C1 segment of cervical spinal cord (tissue), 14 donors: ENCODE results near the gene MAPK12.
A peak's percentile ranks its signal among the peaks of the same experiment; 100 is the strongest.
"Not testable (repeated sequence)": the region's sequence is repeated elsewhere in the genome, so short reads cannot be mapped to it uniquely, and the experiment has no call there.

Experiments used
- DNase-seq, 14 donors: peaks; one replicate each; lab custom pipeline; 2025; lab: John Stamatoyannopoulos, UW

MAPK12 gene

DNA sequence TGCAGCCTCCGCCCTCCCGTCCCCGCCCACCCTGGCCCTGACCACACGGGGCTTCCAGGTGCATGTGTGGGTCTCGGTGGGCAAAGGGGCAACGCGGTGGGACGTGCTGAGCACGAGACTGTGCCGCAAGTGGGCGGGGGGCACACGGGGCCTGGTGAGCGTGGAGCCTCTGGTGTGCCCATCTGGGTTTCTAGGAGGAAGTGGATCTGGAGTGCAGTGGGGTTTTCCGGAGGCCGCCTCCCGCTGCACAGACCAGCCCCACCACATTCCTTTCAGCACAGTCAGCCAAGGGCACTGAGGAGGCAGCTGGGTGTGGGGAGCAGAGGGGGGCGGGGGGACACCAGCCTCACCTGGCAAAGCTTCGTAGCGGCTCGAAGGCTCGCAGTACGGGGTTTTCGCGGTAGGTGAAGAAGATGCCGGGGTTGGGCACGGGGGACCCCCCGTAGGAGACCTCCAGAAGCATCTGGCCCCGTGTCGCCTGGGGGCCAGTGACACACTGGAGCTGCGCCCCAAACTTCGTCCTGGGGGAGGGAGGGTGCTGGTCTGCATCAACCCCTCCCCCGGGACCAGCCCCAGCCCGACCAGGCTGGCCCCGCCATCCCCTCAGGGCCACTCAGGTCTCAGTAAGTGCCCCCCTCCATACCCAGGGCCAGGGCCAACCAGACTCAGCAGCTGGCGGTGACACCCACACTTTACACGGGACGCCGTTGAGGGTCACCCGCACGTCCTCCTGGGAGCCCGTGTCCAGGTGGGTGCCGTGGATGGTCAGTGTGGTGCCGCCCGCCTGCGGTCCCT, 21.1 kb upstream of the MAPK12 start:
- no peak for DNase-seq

DNA sequence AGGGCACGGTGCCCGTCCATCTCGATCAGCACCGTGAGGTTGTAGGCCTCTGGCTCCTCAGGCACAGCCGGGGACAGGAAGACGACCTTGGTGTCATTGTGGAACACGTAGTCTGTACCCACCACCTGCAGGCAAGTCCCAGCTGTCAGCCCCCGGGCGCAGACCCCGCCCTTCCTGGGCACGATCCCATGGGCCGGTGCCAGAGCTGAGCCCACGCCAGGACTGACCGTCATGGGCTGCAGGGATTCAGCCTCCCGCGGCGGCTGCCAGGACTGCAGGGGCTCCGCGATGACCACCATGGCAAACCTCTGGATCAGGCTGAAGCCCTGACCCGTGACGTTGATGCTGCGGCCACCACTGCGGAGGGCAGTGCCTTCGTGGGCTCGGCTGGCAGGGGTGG, 20.5 kb upstream of the MAPK12 start:
- DNase-seq = no peak

DNA sequence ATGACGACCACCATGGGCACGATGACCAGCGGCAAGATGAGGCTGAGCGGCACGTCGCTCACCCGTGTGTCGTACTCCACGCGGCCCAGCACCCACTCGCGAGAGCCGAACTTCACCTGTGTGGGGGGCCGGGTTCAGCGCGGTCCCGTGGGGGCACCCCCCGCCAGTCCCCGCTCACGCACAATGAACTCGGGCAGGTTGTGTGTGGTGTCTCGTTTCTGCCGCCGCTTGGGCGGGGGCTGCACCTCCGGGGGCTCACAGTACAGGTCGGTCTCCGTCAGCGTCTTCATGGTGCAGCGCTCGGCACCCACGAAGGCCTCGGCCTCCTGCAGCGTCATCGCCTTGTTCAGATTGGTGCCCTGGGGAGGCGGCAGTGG, 19.9 kb upstream of the MAPK12 start:
- no peak for DNase-seq

DNA sequence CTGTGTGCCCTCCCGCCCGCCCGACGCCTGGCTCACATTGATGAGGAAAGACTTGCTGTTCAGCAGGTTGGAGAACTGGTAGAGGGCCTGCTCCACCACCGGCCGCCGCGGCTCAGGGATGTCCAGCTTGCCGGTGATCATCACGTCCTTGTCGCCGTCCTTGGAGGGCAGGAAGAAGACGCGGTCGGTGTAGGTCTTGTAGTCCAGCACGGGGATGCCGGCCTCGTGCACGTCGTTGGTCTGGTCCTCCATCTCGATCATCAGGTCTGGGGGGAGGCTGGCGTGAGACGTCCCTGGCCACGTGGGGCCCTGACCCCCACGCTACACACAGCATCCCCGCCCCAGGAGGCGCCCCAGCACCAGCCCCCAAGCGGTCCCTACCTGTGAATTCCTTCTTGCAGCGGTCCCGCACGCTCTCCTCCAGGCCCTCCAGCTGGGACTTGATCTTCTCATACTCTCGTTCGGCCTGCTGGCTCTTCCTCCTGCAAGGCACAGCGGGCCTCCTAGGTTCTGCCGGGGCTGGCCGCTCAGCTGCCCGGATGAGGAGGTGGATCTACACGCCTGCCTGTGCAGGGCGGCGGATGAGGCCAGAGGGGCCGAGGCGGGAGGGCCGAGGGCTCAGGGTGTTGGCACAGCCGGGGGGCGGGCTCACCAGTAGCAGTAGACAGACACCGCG, 19.4 kb upstream of the MAPK12 start:
- DNase-seq = no peak

DNA sequence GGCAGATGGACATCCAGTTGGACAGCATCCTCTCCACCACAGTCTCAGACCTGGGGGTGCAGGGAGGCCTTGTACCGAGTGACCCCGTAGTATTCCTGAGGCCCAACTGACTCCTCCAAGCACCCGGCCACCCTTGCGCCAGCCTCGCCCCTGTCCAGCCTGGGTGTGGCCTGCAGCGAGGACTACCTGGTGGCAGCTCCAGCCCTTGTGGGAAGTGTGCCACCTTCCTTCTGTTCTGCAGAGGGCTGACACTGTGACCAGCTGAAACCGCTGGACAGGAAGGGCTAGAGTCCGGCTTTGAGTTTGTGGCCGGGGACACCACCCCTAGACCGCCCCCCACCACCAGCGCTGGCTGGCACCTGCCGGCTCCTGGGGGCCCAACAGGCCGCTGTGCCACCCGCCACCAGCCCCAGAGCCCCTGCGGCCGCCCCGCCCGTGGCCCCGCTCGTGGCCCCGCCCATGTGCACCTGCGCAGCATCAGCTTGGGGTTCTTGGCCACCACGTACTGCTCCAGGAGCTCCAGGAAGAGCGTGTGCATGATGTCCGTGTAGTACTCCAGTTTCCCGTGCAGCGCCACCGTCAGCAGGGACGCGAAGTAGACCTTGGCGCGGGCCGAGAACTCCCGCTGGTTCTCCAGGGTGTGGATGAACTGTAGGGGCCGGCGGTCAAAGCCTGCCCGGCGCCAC, 18.7 kb upstream of the MAPK12 start:
- no peak for DNase-seq

DNA sequence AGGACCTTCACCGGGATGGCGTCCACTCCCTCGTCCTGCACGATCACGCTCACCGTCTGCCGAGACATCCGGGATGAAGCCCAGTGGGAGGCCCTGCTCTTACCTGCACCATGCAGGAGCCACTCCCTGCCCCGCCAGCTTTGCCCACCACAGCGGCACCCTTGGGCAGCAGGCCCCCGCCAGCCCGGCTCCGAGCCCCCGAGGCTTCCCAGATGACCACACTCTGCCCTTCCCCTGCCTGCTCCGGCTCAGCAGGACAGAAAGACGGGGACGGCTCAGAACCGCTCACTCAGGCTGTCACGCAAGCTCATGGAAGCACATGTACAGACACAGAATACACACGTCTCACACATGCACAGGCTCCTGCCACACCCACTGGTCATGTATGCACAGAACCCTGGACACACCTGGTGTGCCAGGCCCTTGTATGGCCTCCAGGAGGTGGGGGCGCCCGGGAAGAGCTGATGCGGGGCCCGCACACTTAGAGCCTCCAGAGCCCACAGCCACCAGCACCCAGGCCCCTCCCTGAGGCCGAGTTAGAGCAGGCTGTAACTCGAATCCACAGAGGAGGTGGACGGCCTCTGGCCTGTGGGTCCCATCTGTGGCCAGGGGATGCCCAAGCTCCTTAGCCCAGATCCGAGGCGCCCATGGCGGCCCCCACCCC, 17.6 kb upstream of the MAPK12 start:
- no peak for DNase-seq

DNA sequence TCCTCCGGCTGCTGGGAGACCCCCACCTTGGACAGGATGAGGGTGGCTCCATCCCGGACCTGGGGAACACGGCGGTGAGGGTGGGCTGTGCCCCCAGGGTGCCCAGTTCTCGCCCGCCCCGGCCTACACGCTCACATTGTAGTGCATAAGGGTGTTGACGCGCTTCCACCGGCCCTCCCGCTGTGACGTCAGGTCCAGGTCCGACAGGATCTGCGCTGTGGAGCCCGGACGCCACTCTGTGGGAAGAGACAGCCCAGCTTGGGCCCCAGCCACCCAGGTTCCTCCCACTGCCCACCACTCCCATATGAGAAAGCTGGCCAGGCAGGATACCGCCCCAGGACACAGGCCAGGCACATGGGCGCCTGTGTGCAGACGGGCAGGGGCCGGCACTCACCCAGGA, 17.0 kb upstream of the MAPK12 start:
- DNase-seq = no peak

DNA sequence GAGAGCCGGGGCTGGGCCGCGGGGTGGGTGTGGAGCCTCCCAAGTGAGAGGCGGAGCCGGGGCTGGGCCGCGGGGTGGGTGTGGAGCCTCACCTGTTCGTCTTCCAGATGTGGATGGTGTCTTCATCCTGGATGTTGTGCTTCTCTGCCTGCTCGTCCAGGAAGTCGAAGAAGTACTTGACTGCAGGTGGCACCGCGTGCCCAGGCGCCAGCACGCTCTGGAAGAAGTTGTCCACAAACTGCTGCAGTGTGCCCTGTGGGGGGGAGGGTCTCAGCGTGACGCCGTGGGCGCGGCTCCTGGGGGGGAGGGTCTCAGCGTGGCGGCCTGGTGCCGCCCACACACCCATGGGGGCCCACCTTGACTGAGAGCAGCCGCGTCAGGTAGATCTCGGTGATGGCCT, 16.3 kb upstream of the MAPK12 start:
- DNase-seq = no peak

DNA sequence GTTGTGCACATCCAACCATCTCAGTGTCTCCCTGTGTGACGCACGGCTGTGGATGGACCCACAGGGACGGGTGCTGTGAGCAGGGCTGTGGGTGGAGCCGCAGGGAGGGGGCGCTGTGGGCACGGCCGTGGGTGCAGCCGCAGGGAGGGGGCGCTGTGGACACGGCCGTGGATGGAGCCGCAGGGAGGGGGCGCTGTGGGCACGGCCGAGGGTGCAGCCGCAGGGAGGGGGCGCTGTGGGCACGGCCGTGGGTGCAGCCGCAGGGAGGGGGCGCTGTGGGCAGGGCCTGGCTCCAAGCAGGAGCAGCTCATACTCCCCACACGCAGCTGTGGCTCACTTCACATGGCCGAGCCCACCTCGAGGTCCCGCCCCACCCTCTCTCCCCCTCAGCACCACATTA, 14.7 kb upstream of the MAPK12 start:
- peak in 13 of 14 donors; percentile 27 to 92 (median 73) for DNase-seq

DNA sequence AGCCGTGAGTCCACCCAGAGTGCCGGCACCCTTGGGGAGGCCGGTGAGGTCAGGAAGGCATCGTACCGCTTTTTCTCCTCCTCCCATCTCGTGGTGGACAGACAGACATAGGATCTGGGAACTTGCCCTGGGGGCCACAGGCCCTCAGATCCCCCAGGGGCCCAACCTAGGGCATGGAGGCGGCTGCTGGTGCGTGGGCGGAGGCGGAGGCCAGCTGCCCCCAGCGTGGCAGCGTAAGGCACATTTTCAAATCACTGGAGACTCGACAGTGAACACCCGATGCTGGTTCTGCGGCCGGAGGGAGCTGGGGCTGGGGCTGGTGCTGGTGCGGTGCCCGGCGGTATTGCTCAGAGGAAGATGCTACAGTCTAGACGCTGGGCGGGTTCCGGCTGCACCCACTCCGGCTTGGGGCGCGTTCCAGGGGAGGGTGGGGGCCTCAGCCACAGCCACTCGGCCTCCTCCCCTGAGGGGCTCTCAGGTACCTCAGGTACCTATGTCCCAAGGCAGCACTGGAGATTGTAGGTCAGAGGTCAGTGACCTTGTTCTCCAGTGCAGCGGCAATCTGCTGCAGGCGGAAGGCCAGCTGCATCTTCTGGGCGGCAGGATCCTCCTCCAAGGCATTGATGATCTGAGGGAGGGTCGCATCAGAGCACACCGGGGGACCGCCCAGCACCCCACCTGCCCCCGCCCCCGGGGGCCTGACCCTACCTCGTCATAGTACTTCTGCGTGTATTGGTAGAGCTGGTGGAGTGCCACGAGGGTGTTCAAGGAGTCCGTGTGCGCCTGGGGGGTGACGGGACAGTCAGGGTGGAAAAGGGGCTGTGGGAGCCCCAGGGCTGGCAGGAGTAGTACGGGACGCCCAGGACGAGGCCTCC, 13.9 kb upstream of the MAPK12 start:
- no peak for DNase-seq

DNA sequence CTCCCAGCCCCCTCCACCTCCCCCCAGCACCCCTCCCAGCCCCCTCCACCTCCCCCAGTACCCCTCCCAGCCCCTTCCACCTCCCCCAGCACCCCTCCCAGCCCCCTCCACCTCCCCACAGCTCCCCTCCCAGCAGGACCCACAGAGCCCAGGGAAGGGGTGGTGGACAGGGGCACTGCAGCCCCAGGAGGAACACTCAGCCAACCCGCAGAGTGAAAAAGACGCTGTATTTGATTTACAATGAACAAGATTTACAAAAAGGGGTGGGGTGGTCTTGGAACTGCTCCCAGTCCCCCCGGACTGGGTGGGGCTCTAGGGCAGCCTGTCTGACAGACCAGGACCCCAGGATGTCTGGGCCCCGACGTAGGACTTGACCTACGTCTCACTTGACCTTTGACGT, 13.3 kb upstream of the MAPK12 start:
- no peak for DNase-seq

DNA sequence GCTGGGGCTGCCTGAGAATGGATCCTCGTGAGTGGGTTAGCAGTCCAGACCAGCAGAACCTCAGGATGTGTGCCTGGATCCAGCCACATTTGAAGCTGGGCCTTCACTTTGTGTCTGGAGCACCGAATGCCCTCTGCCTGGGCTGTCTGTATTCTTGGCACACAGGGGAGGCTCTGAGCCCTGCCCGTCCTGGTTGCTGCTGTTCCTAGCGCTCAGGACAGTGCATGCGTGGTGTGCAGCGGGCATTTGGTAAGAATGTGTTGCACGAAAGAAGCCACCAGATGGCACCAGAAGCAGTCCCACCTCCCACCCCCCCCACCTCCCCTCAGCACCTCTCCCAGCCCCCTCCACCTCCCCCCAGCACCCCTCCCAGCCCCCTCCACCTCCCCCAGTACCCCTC, 12.8 kb upstream of the MAPK12 start:
- DNase-seq = peak in 7 of 14 donors; percentile 10 to 85 (median 29)

DNA sequence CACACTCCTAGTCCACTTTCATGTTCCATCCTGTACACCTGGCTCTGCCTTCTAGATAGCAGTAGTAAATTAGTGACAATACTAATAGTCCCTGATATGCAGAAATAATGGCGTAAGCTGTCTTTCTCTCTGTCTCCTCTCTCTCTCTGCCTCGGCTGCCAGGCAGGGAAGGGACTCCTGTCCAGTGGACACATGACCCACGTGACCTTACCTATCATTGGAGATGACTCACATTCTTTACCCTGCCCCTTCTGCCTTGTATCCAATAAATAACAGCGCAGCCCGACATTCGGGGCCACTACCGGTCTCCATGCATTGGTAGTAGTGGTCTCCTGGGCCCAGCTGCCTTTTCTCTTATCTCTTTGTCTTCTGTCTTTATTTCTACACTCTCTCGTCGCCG, 12.3 kb upstream of the MAPK12 start:
- DNase-seq = not testable (repeated sequence)

DNA sequence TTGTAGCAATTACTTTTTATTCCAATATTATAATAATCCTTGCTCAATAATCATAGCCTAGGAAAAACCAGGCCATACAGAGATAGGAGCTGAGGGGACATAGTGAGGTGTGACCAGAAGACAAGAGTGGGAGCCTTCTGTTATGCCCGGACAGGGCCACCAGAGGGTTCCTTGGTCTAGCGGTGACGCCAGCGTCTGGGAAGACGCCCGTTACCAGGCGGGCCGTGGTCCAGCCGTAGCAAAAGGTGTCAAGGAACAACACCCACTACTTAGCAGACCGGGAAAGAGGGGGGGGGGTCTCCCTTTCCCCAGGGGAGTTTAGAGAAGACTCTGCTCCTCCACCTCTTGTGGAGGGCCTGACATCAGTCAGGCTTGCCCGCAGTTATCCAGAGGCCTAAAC, 11.9 kb upstream of the MAPK12 start:
- not testable (repeated sequence) for DNase-seq

DNA sequence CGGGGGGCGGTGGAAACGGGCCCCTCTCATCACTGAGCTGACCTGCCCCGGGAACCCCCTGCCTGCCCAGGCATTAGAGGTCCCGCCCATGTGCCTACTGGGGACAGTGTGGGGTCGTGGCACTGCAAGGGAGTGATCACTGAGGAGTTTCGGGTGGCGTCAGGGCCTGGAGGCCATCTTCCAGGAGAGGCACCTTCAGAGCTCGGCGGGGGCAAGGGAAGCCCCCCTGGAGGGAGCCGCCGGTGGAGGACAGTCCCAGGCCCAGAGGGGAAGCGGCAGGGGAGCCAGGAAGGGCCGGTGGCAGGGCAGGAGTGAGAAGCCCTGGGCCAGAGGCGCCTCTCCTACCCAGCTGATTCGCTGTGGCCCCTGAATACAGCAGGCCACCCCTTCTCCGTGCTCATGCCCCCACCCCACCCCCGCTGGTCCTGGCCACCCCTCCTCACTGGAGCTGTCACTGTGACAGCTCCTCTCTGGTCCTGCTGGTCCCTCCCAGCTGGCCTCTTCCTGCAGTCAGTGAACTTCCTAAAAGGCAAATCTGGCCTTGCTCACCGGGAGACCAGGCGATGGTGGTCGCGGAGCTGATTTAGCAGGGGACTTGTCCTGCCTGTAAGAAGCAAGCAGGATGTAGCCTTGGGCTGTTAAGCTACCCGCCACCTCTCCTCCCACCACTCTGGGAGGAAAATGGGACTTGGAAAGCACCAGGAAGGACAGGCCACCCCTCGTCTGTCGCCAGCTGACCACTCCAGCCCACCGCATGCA, 10.7 kb upstream of the MAPK12 start:
- no peak for DNase-seq

DNA sequence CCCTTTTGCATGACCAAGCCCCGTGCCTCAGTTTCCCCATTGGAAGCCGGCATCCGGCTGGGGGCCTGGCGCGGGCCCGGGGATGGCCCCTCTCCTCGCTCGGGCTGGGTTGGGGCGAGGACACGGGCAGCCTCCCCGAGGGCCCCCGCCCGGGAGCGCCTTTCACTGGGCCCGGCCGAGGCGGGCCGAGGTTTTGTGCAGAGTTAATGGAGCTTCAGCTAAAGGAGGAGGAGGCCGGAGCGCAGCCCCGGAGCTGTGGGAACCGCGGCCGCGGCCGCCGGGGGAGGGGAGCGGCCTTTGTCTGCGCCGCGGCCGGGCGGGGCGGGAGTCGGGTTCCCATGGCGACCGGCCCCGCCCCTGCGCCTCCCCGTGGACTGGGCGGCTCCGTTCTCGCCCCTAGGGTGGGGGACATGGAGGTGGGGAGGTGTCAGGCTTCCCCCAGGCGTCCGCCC, 10.1 kb upstream of the MAPK12 start:
- DNase-seq = peak in 5 of 14 donors; percentile 16 to 65 (median 43)

DNA sequence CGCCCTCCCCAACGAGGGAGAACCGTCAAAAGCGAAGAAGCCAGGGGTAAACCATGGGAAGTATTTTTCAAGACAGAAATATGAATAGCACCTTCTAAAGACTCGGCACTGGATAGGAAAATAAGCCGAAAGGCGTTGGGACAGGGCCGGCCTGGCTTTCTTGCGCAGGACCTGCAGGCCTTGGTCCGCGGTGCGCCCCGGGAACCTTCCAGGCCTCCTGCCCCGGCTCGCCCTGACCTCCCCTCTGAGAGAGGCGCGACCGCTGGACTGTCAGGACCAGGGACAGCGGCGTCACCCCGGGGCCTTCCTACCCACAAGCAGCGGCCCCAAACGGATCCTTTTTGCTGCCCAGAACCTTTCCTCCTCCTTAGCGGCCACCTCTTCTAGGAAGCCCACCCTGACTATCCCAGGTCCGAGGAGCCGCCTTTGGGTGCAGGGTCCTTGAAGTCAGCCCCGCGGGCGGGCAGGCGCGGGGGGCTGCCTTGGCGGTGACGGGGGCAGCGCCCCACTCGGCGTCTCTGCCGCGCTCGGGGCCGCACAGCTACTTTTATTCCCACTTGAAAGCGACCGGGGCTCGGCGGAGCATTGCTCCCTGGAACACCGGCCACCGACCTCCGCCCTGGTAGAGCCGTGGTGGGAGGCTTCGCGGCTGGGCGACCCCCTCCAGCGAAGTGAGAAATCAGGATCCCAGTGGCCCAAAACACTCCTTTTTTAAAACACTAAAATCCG, 9.3 kb upstream of the MAPK12 start:
- DNase-seq = peak in 2 of 14 donors; percentile 32 to 49

DNA sequence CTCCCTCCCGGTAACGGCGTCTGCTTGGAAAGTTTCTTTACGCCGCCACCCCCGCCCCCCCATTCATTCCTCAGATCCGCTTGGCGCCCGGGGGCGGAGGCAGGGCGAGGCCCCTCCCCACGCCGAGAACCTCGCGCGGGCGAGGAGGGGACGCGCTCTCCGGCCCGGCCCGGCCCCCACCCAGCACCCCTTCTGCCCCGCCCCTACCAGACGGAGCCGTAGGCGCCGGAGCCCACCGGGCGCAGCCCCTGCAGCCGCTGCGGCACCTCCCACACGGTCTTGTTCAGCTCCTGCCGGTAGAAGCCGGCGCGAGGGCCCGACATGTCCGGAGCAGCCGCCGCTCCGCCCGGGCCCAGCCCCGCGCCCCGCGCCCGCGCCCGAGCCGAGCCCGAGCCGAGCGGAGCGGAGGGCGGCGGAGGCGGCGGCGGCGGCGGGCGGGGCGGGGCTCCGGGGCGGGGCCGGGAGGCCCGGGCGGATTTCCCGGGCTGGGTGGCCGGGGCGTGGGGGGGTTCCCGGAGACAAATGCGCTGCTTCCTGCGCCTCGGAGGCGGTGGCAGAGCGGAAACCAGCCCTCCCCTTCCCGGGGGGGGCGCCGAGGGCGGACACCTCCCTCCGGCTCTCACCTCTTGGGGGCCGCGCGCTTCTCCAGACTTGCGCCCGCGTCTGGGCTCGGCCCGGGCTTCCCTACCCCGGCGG, 8.6 kb upstream of the MAPK12 start, which contains the start of gene MAPK11:
Gene MAPK11, minus strand, starts transcription at position 411 of the 696 bp plus-strand sequence. Its CDS starts 88 bp downstream, at position 323.
- DNase-seq = peak in 7 of 14 donors; percentile 14 to 64 (median 37)

DNA sequence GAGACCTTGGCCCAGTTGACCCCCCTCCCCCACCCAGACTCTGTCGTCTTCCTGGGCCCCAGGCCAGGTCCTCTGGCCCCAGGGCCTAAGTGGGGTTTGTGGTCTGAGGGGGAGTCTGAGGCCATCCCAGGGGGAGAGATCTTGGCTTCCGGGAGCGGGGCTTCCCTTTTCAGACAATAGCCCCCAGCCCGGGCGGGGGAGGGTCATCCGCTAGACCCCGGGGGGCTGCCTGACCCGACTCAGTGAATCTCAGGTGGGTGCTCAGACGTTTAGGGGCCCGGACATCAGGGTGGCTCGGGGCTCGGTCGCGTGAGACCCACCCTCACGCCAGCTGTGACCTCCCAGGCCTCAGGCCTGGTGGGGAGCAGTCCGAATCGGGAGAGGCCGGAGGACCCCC, 8.1 kb upstream of the MAPK12 start:
- no peak for DNase-seq
